ENCODE data around the gene CLIP2.
"Not testable (repeated sequence)": the region's sequence is repeated elsewhere in the genome, so short reads cannot be mapped to it uniquely, and the experiment has no call there.

The CLIP2 gene

DNA sequence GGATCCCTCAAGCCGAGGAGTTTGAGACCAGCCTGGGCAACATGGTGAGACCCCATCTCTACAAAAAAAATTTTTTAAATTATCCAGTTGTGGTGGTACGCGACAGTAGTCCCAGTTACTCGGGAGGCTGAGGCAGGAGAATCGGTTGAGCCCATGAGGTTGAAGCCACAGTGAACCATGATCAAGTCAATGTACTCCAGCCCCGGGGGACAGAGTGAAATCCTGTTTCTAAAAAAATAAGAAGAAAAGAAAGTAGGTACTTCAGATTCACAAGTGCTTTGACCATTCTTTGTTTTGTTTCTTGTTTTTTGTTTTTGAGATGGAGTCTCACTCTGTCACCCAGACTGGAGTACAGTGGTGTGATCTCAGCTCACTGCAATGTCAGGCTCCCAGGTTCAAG is 33.7 kb upstream of the CLIP2 start:
- not testable (repeated sequence) for H3K9me3 ChIP-seq (ENCODE audit: control insufficient read depth in 2 of 2, low read length in 2 of 2); H3K36me3 ChIP-seq (ENCODE audit: control insufficient read depth in 2 of 2, insufficient read depth in 2 of 2, low read length in 2 of 2); H3K9ac ChIP-seq (ENCODE audit: low read length in 2 of 2); H3K27me3 ChIP-seq (ENCODE audit: control insufficient read depth in 1 of 2, insufficient read depth in 2 of 2, low read length in 2 of 2)
- peaks cover 15% of the 10 kb centered on the region for H3K4me1 ChIP-seq (ENCODE audit: control insufficient read depth, insufficient read depth, low read length)
- peak overlapping the region; percentile 84 to 95 for H3K4me3 ChIP-seq (ENCODE audit: low read length in 2 of 2)
- peak overlapping the region; percentile 94 for H3K27ac ChIP-seq (ENCODE audit: low read length)

DNA sequence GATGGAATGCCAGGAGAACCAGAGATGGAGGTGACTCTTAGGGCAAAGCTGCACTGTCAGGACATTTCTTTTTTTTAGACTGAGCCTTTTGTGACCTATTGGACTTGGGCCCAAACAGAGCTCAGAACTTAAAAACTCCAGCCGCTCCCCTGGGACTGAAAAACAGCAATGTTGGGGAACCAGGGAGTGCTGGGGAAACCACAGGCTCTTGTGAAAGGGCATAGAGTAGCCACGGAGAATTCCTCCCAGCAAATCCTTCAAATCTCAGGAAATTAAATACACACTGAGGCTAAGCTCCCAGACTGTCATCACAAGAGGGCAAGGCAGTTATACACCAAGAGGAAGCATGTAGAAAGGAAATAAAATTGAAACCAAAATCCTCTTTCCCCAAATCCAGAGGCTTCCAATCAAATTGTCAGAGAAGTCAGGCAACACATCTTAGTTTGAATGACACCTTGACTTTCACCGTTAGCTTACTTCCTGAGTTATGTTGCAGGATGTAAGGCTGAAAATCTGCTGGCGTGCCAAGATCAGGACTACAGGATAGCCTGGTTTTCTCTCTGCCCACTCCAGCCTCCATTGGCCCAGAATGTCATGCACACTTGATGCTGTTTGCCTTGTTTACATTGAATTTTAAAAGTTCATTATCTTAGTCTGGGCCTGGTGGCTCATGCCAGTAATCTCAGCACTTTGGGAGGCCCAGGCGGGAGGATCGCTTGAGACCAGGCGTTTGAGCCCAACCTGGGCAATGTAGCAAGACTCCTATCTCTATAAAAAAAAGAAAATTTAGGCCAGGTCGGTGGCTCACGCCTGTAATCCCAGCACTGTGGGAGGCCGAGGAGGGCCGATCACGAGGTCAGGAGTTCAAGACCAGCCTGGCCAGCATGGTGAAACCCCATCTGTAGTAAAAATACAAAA is 32.5 kb upstream of the CLIP2 start:
- Histone ChIP-seq H3K9ac (ENCODE audit: low read length in 2 of 2) (no peak overlapping the region), H3K27me3 (ENCODE audit: control insufficient read depth in 1 of 2, insufficient read depth in 2 of 2, low read length in 2 of 2) (no peaks in the 10 kb centered on the region), H3K4me3 (ENCODE audit: low read length in 2 of 2) (no peak overlapping the region), H3K27ac (ENCODE audit: low read length) (no peak overlapping the region), H3K36me3 (ENCODE audit: control insufficient read depth in 2 of 2, insufficient read depth in 2 of 2, low read length in 2 of 2) (no peaks in the 10 kb centered on the region), H3K9me3 (ENCODE audit: control insufficient read depth in 2 of 2, low read length in 2 of 2) (no peaks in the 10 kb centered on the region), H3K4me1 (ENCODE audit: control insufficient read depth, insufficient read depth, low read length) (peaks cover 15% of the 10 kb centered on the region)

DNA sequence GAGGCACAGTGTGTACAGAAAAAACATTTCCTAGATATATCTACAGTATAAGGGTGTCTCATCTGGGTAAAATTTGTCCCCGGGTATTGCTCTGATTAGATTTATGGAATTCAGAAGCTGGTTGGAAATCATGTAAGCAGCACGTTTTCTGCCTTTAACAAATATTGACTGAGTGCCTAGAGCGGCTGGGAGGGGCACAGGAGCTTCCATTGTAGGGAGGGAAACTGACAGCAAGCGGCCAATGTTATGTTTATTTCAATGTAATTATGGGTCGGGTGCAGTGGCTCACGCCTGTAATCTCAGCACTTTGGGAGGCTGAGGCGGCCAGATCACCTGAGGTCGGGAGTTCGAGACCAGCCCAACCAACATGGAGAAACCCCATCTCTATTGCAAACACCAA is 30.6 kb upstream of the CLIP2 start:
- Histone ChIP-seq H3K9me3 (ENCODE audit: control insufficient read depth in 2 of 2, low read length in 2 of 2) (no peaks in the 10 kb centered on the region), H3K4me1 (ENCODE audit: control insufficient read depth, insufficient read depth, low read length) (peaks cover 6% of the 10 kb centered on the region), H3K27me3 (ENCODE audit: control insufficient read depth in 1 of 2, insufficient read depth in 2 of 2, low read length in 2 of 2) (no peaks in the 10 kb centered on the region), H3K9ac (ENCODE audit: low read length in 2 of 2) (no peak overlapping the region), H3K4me3 (ENCODE audit: low read length in 2 of 2) (no peak overlapping the region), H3K27ac (ENCODE audit: low read length) (no peak overlapping the region), H3K36me3 (ENCODE audit: control insufficient read depth in 2 of 2, insufficient read depth in 2 of 2, low read length in 2 of 2) (no peaks in the 10 kb centered on the region)

DNA sequence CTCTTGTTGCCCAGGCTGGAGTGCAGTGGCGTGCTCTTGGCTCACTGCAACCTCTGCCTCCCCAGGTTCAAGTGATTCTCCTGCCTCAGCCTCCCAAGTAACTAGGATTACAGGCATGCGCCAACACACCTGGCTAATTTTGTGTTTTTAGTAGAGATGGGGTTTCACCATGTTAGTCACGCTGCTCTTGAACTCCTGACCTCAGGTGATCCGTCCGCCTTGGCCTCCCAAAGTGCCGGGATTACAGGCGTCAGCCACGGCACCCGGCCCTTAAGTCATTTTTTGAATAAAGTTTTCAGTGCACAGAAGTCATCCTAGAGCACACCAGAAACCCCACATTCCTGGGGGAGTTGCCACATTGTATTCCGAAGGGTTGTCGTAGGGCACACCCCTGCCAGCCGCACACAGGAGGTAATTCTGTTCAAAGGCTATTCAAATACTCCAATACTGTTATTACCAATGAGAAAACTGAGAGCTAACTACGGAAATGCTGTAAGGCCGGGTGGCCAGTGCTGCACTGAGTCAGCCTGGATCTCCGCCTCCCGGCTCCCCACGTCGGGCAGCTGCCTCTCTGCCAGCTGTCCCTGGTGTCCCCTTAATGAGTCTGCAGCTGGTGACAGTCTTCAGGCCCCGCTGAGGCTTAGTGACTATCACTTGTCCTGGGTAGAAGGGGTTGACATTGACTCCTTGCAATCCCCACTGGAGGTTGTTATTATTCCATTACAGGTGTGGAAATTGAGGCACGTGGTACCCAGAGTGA is 26.4 kb upstream of the CLIP2 start:
- no peaks in the 10 kb centered on the region for H3K27me3 ChIP-seq (ENCODE audit: control insufficient read depth in 1 of 2, insufficient read depth in 2 of 2, low read length in 2 of 2)
- no peaks in the 10 kb centered on the region for H3K36me3 ChIP-seq (ENCODE audit: control insufficient read depth in 2 of 2, insufficient read depth in 2 of 2, low read length in 2 of 2)
- no peaks in the 10 kb centered on the region for H3K4me1 ChIP-seq (ENCODE audit: control insufficient read depth, insufficient read depth, low read length)
- H3K9ac ChIP-seq (ENCODE audit: low read length in 2 of 2) = no peak overlapping the region
- no peaks in the 10 kb centered on the region for H3K9me3 ChIP-seq (ENCODE audit: control insufficient read depth in 2 of 2, low read length in 2 of 2)
- H3K4me3 ChIP-seq (ENCODE audit: low read length in 2 of 2) = no peak overlapping the region
- H3K27ac ChIP-seq (ENCODE audit: low read length) = no peak overlapping the region

DNA sequence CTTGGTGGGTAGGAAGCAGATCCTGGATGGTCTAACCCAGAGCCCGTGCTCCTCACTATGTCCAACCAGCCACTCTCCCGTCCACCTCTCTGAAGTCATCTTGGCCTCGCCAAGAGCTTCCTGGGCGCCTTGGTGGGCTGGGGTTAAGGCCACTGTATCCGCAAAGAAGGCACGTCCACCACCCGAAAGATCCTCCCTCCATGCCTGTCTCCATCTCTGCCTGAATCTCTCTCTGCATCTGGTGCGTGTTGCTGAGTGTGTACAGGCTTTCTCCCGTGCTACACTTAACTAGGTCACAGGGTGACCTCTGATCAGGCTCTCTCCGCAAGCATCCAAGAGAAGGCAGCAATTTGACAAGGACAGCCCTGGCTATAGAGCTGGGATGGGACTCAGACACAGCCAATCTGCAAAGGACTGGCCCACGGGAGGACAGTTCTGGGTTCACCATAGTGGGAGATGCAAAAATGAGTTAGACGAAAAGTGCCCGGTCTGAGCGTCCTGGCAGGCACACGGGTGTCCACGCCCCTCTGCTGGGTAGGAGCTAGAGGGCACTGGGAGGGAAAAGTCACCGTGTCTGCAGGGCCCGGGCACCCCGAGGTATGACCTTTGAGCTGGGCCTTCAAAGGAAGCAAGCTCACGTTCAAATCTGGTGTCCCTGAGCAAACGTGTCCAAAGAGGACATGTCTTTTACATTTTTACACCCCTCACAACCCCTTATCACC is 25.6 kb upstream of the CLIP2 start:
- Histone ChIP-seq H3K36me3 (ENCODE audit: control insufficient read depth in 2 of 2, insufficient read depth in 2 of 2, low read length in 2 of 2) (no peaks in the 10 kb centered on the region), H3K9me3 (ENCODE audit: control insufficient read depth in 2 of 2, low read length in 2 of 2) (no peaks in the 10 kb centered on the region)

DNA sequence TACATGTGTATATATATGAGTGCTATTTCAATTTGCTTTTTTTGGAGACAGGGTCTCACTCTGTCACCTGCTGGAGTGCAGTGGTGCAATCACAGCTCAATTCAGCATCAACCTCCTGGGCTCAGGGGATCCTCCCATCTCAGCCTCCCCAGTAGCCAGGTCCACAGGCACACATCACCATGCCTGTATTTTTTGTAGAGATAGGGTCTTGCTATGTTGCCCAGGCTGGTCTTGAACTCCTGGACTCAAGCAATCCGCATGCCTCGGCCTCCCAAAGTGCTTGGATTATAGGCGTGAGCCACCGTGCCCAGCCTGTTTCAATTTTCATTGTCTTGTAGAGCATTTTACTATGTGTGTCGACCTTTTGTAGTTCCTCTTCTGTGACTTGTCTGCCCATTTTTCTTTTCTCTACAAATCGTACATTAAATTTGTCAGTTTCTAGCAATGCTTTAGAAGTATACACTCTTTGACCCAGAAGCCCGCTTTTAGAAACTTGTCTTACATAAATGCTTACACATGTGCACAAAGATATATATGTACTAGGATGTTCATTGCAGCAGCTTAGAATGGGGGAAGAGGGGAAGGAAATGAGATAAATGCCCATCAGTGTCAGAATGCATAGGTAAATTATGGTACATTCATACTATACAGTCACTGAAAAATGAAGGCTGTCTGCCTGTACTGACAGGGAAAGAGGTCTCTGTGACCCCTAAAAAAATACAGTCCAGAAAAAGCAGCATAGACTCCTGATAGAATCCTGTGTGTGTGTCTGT is 22.8 kb upstream of the CLIP2 start:
- H3K9ac ChIP-seq (ENCODE audit: low read length in 2 of 2) = no peak overlapping the region

More for the DNA sequence above, 25.6 kb upstream of the CLIP2 start:
- H3K4me1 ChIP-seq (ENCODE audit: control insufficient read depth, insufficient read depth, low read length) = no peaks in the 10 kb centered on the region
- H3K27me3 ChIP-seq (ENCODE audit: control insufficient read depth in 1 of 2, insufficient read depth in 2 of 2, low read length in 2 of 2) = no peaks in the 10 kb centered on the region
- H3K27ac ChIP-seq (ENCODE audit: low read length) = no peak overlapping the region
- no peak overlapping the region for H3K4me3 ChIP-seq (ENCODE audit: low read length in 2 of 2)
- no peak overlapping the region for H3K9ac ChIP-seq (ENCODE audit: low read length in 2 of 2)

DNA sequence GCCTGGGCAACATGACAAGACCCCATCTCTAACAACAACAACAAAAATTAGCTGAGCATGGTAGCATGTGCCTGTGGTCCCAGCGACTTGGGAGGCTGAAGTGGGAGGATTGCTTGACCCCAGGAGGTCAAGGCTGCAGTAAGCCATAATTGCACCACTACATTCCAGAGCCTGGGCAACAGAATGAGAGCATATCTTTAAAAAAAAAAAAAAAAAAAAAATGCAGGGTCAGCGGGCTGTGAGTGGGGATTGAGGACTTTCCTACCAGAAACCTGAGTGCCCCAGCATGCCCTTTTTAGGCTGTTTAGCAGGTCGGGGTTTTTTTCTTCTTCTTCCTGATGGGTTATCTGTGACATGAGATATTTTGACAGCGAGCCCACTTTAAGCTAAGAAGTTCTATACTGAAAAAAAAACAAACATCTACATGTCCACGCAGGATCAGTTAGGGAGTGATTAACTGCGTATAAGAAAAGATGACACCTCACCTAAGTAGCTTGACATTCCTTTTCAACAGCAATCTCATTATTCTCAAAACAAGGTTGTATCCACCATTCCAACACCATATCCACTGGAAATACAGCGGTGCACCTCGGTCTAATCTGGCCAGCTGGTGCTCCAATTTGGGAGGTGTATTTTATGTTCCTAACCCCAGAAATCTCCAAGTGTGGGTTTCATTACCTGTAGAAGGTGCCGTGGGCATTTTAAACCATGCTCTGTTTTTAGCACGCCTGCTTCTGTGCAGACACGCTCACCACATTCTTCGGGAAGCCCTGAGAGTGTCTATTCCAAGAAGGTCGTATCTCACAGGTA is 21.2 kb upstream of the CLIP2 start:
- no peaks in the 10 kb centered on the region for H3K36me3 ChIP-seq (ENCODE audit: control insufficient read depth in 2 of 2, insufficient read depth in 2 of 2, low read length in 2 of 2)
- no peak overlapping the region for H3K4me3 ChIP-seq (ENCODE audit: low read length in 2 of 2)
- H3K9ac ChIP-seq (ENCODE audit: low read length in 2 of 2) = no peak overlapping the region
- no peaks in the 10 kb centered on the region for H3K27me3 ChIP-seq (ENCODE audit: control insufficient read depth in 1 of 2, insufficient read depth in 2 of 2, low read length in 2 of 2)
- H3K9me3 ChIP-seq (ENCODE audit: control insufficient read depth in 2 of 2, low read length in 2 of 2) = no peaks in the 10 kb centered on the region
- no peak overlapping the region for H3K27ac ChIP-seq (ENCODE audit: low read length)
- H3K4me1 ChIP-seq (ENCODE audit: control insufficient read depth, insufficient read depth, low read length) = peaks cover 11% of the 10 kb centered on the region

More for the DNA sequence above, 22.8 kb upstream of the CLIP2 start:
- no peak overlapping the region for H3K4me3 ChIP-seq (ENCODE audit: low read length in 2 of 2)
- no peak overlapping the region for H3K27ac ChIP-seq (ENCODE audit: low read length)
- no peaks in the 10 kb centered on the region for H3K36me3 ChIP-seq (ENCODE audit: control insufficient read depth in 2 of 2, insufficient read depth in 2 of 2, low read length in 2 of 2)
- H3K4me1 ChIP-seq (ENCODE audit: control insufficient read depth, insufficient read depth, low read length) = peaks cover 4% of the 10 kb centered on the region
- no peaks in the 10 kb centered on the region for H3K9me3 ChIP-seq (ENCODE audit: control insufficient read depth in 2 of 2, low read length in 2 of 2)
- no peaks in the 10 kb centered on the region for H3K27me3 ChIP-seq (ENCODE audit: control insufficient read depth in 1 of 2, insufficient read depth in 2 of 2, low read length in 2 of 2)

DNA sequence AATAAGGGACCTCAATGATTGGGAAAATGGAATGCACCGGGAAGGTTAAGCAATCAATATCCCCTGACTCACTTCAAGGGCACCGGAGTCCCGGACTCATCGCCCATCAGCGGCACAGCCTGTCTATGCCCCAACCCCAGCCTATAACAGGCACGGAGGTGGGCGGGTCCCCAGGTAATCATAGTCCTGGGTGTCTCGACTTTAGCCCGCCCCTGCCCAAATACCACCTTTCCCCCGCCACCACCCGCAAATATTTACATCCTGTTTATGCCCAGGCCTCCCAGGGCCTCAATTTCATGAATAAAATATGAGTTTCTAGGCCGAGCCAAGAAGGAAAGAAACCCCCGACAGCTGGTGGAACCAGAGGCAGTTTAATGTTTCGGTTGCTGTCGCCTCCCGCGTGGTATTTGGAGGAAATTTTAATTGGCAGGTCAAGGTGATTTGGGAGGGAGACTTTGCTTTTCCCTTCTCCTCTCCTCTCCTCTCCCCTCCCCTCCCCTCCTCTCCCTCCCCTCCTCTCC is 19.4 kb upstream of the CLIP2 start:
- H3K9me3 ChIP-seq (ENCODE audit: control insufficient read depth in 2 of 2, low read length in 2 of 2) = no peaks in the 10 kb centered on the region
- H3K9ac ChIP-seq (ENCODE audit: low read length in 2 of 2) = peak overlapping the region in 1 of 2 donors; percentile 42
- H3K4me1 ChIP-seq (ENCODE audit: control insufficient read depth, insufficient read depth, low read length) = peaks cover 11% of the 10 kb centered on the region
- H3K4me3 ChIP-seq (ENCODE audit: low read length in 2 of 2) = peak overlapping the region; percentile 71 to 75
- H3K27ac ChIP-seq (ENCODE audit: low read length) = no peak overlapping the region
- no peaks in the 10 kb centered on the region for H3K36me3 ChIP-seq (ENCODE audit: control insufficient read depth in 2 of 2, insufficient read depth in 2 of 2, low read length in 2 of 2)
- no peaks in the 10 kb centered on the region for H3K27me3 ChIP-seq (ENCODE audit: control insufficient read depth in 1 of 2, insufficient read depth in 2 of 2, low read length in 2 of 2)

DNA sequence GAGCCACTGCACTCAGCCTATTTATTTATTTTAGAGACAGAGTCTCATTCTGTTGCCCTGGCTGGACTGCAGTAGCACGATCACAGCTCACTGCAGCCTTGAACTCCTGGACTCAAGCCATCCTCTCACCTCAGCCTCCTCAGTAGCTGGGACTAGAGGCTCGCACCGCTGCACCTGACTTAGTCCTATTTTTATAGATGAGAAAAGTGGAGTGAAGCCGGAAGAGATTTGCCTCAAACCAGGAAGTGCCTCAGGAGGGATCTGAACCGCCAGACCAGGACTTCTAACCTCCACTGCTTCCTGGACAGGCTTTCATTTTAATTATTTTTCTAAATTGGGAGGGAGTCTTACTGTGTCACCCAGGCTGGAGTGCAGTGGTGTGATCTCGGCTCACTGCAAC is 17.5 kb upstream of the CLIP2 start:
- Histone ChIP-seq H3K27me3 (ENCODE audit: control insufficient read depth in 1 of 2, insufficient read depth in 2 of 2, low read length in 2 of 2) (no peaks in the 10 kb centered on the region), H3K9ac (ENCODE audit: low read length in 2 of 2) (no peak overlapping the region), H3K4me3 (ENCODE audit: low read length in 2 of 2) (no peak overlapping the region), H3K4me1 (ENCODE audit: control insufficient read depth, insufficient read depth, low read length) (peaks cover 11% of the 10 kb centered on the region), H3K36me3 (ENCODE audit: control insufficient read depth in 2 of 2, insufficient read depth in 2 of 2, low read length in 2 of 2) (no peaks in the 10 kb centered on the region), H3K27ac (ENCODE audit: low read length) (peak overlapping the region; percentile 60), H3K9me3 (ENCODE audit: control insufficient read depth in 2 of 2, low read length in 2 of 2) (no peaks in the 10 kb centered on the region)
